ENCODE data around the gene GSDME. TPM values are rescaled to one million over a fixed set of nuclear protein-coding genes. Genes with fewer than 3 reads are reported as not detected.

GSDME gene
- total and polyA plus RNA-seq, 10 of the 15 experiments (the other 5 are each of a cell fraction or from before 2014, with no cell fraction given): 23.7 to 245 (median 128) TPM

DNA sequence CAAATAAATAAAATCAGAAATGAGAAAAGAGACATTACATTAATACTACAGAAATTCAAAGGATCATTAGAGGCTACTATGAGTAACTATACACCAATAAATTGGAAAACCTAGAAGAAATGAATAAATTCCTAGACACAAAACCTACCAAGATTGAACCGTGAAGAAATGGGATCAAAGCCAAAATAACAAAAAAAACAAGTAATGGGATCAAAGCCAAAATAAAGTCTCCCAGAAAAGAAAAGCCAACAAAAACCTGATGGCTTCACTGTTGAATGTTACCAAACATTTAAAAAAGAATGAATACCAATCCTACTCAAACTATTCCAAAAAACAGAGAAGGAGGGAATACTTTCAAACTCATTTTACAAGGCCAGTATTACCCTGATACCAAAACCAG, 20.0 kb downstream of the GSDME start:
- no peak overlapping the region for H3K4me2 ChIP-seq (ENCODE audit: control insufficient read depth, insufficient read depth)
- WGBS (ENCODE audit: insufficient coverage, insufficient replicate concordance, low lambda C conversion rate, missing lambda C conversion rate): 100% methylated on average over 1 of the region's 1 CpG
- no peak for FAIRE-seq
- H4K20me1 ChIP-seq (ENCODE audit: control insufficient read depth, insufficient read depth): no peaks in the 10 kb centered on the region
- H3K36me3 ChIP-seq (ENCODE audit: control insufficient read depth in 2 of 2, insufficient read depth in 2 of 2, low read length in 1 of 2): peaks cover 0 to 10% of the 10 kb centered on the region in 2 experiments; a peak in 1 of 4 replicates
- SMC1A ChIA-PET (ENCODE audit: uncharacterized antibody, unreplicated experiment): interaction anchor here (0.7 to 0.9 kb wide), 2 partner anchors 19 to 381 kb away, joined by 3 to 4 read pairs; no protein-coding TSS in a partner anchor
- in situ Hi-C loops (cut with MboI) (no loop called here), intact Hi-C loops (cut with micrococcal nuclease; ENCODE audit: unreplicated experiment) (no loop called here)
- no peak overlapping the region for H3K4me3 ChIP-seq
- peaks cover 10% of the 10 kb centered on the region for H3K79me2 ChIP-seq (ENCODE audit: control insufficient read depth, insufficient read depth, low read length)
- no peak overlapping the region for H2AFZ ChIP-seq (ENCODE audit: control insufficient read depth, low read depth, low read length)
- no TSS peak for BruUV-seq (replicated peaks)
- no peaks in the 10 kb centered on the region for H3K27me3 ChIP-seq (replicated peaks in 1 of 2; ENCODE audit: control insufficient read depth in 2 of 2, insufficient read depth in 2 of 2, low read length in 1 of 2)
- no peak overlapping the region for H3K9ac ChIP-seq (ENCODE audit: control insufficient read depth, insufficient read depth, low read length)
- CTCF ChIA-PET: interaction anchor here (0.9 kb wide), 1 partner anchor 18 kb away, joined by 3 read pairs; no protein-coding TSS in a partner anchor
- ATAC-seq: no peak
- H3K4me1 ChIP-seq (ENCODE audit: control insufficient read depth, insufficient read depth, low read length): peaks cover 12% of the 10 kb centered on the region
- POLR2A ChIA-PET: no interaction called here
- no peak overlapping the region for H3K27ac ChIP-seq (ENCODE audit: control insufficient read depth, insufficient read depth)
- no peak for DNase-seq (ENCODE audit: low read depth, low spot score)
- H3K9me3 ChIP-seq (replicated peaks; ENCODE audit: control insufficient read depth, insufficient read depth, low read length): peaks cover 3% of the 10 kb centered on the region
- RAD21 ChIA-PET (ENCODE audit: unreplicated experiment): no interaction called here
- TF ChIP-seq, protein P1, sequence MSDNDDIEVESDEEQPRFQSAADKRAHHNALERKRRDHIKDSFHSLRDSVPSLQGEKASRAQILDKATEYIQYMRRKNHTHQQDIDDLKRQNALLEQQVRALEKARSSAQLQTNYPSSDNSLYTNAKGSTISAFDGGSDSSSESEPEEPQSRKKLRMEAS (IDR thresholded peaks at IDR 0.05; ENCODE audit: low read depth, low read length): no peak
- TF ChIP-seq NFXL1 (IDR thresholded peaks at IDR 0.05; ENCODE audit: borderline replicate concordance): no peak
- TF ChIP-seq, protein P2, sequence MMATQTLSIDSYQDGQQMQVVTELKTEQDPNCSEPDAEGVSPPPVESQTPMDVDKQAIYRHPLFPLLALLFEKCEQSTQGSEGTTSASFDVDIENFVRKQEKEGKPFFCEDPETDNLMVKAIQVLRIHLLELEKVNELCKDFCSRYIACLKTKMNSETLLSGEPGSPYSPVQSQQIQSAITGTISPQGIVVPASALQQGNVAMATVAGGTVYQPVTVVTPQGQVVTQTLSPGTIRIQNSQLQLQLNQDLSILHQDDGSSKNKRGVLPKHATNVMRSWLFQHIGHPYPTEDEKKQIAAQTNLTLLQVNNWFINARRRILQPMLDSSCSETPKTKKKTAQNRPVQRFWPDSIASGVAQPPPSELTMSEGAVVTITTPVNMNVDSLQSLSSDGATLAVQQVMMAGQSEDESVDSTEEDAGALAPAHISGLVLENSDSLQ (IDR thresholded peaks at IDR 0.05): no peak
- TF ChIP-seq CHD4 (IDR thresholded peaks at IDR 0.05): no peak
- TF ChIP-seq, protein P3, sequence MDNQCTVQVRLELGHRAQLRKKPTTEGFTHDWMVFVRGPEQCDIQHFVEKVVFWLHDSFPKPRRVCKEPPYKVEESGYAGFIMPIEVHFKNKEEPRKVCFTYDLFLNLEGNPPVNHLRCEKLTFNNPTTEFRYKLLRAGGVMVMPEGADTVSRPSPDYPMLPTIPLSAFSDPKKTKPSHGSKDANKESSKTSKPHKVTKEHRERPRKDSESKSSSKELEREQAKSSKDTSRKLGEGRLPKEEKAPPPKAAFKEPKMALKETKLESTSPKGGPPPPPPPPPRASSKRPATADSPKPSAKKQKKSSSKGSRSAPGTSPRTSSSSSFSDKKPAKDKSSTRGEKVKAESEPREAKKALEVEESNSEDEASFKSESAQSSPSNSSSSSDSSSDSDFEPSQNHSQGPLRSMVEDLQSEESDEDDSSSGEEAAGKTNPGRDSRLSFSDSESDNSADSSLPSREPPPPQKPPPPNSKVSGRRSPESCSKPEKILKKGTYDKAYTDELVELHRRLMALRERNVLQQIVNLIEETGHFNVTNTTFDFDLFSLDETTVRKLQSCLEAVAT (IDR thresholded peaks at IDR 0.05): no peak
- TF ChIP-seq SP1 (IDR thresholded peaks at IDR 0.05; ENCODE audit: low read depth, low read length): no peak
- TF ChIP-seq MYB (IDR thresholded peaks at IDR 0.05; ENCODE audit: borderline replicate concordance, low read depth, low read length): no peak
- TF ChIP-seq JUND (IDR thresholded peaks at IDR 0.05; ENCODE audit: low read depth, low read length): no peak
- TF ChIP-seq HCFC1 (IDR thresholded peaks at IDR 0.05; ENCODE audit: low read length): no peak
- no peak for TF ChIP-seq NFYB (IDR thresholded peaks at IDR 0.05; ENCODE audit: insufficient read depth, low read depth, low read length)
- TF ChIP-seq ZSCAN29 (IDR thresholded peaks at IDR 0.05): no peak
- no peak for TF ChIP-seq TCF3 (IDR thresholded peaks at IDR 0.05; ENCODE audit: borderline replicate concordance, insufficient read depth, low read depth, low read length)
- TF ChIP-seq IKZF1 (conservative IDR thresholded peaks at IDR 0.05): no peak
- TF ChIP-seq, protein P4, sequence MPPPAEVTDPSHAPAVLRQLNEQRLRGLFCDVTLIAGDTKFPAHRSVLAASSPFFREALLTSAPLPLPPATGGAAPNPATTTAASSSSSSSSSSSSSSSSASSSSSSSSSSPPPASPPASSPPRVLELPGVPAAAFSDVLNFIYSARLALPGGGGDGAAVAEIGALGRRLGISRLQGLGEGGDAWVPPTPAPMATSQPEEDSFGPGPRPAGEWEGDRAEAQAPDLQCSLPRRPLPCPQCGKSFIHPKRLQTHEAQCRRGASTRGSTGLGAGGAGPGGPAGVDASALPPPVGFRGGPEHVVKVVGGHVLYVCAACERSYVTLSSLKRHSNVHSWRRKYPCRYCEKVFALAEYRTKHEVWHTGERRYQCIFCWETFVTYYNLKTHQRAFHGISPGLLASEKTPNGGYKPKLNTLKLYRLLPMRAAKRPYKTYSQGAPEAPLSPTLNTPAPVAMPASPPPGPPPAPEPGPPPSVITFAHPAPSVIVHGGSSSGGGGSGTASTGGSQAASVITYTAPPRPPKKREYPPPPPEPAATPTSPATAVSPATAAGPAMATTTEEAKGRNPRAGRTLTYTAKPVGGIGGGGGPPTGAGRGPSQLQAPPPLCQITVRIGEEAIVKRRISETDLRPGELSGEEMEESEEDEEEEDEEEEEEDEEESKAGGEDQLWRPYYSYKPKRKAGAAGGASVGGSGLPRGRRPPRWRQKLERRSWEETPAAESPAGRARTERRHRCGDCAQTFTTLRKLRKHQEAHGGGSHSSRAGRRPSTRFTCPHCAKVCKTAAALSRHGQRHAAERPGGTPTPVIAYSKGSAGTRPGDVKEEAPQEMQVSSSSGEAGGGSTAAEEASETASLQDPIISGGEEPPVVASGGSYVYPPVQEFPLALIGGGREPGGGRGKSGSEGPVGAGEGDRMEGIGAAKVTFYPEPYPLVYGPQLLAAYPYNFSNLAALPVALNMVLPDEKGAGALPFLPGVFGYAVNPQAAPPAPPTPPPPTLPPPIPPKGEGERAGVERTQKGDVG (CRISPR knock-in tag; IDR thresholded peaks at IDR 0.05): no peak
- TF ChIP-seq ETV6 (conservative IDR thresholded peaks at IDR 0.05 in 1 of 2, IDR thresholded peaks at IDR 0.05 in 1 of 2; ENCODE audit: borderline replicate concordance in 1 of 2, low read depth in 1 of 2): no peak
- TF ChIP-seq NFYA (IDR thresholded peaks at IDR 0.05; ENCODE audit: borderline replicate concordance, low read depth, low read length): no peak
- TF ChIP-seq IRF4 (IDR thresholded peaks at IDR 0.05; ENCODE audit: low read depth, low read length): no peak
- TF ChIP-seq GABPA (IDR thresholded peaks at IDR 0.05; ENCODE audit: low read depth): no peak
- no peak for TF ChIP-seq PAX5 (IDR thresholded peaks at IDR 0.05; ENCODE audit: borderline replicate concordance, low read depth, low read length)
